ENCODE results near the gene PTPRH.

GRCh38 chr19:55209693-55210472, 582 bp upstream of the PTPRH start:
- TF ChIP-seq, protein P1, sequence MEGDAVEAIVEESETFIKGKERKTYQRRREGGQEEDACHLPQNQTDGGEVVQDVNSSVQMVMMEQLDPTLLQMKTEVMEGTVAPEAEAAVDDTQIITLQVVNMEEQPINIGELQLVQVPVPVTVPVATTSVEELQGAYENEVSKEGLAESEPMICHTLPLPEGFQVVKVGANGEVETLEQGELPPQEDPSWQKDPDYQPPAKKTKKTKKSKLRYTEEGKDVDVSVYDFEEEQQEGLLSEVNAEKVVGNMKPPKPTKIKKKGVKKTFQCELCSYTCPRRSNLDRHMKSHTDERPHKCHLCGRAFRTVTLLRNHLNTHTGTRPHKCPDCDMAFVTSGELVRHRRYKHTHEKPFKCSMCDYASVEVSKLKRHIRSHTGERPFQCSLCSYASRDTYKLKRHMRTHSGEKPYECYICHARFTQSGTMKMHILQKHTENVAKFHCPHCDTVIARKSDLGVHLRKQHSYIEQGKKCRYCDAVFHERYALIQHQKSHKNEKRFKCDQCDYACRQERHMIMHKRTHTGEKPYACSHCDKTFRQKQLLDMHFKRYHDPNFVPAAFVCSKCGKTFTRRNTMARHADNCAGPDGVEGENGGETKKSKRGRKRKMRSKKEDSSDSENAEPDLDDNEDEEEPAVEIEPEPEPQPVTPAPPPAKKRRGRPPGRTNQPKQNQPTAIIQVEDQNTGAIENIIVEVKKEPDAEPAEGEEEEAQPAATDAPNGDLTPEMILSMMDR (IDR thresholded peaks at IDR 0.05; ENCODE audit: low read depth, low read length) = no peak
- TF ChIP-seq POLR2A (IDR thresholded peaks at IDR 0.05; ENCODE audit: extremely low read depth, insufficient read length) (no peak), MAX (IDR thresholded peaks at IDR 0.05; ENCODE audit: low read depth, low read length) (no peak)

Measured in NB4 (cell line).